C1 segment of cervical spinal cord (tissue), 14 donors: ENCODE results near the gene APLP1.
A peak's percentile ranks its signal among the peaks of the same experiment; 100 is the strongest.
"Not testable (repeated sequence)": the region's sequence is repeated elsewhere in the genome, so short reads cannot be mapped to it uniquely, and the experiment has no call there.

ENCODE experiments used
- DNase-seq, 14 donors: peaks; one replicate each; lab custom pipeline; 2025; lab: John Stamatoyannopoulos, UW

The APLP1 gene

GRCh38 chr19:35882114-35882832 lies 13.9 kb downstream of the APLP1 start:
- peak in 5 of 14 donors; percentile 3 to 93 (median 10) for DNase-seq

- DNase-seq: no peak
Observed at GRCh38 chr19:35883882-35884281, 15.5 kb downstream of the APLP1 start.

DNA sequence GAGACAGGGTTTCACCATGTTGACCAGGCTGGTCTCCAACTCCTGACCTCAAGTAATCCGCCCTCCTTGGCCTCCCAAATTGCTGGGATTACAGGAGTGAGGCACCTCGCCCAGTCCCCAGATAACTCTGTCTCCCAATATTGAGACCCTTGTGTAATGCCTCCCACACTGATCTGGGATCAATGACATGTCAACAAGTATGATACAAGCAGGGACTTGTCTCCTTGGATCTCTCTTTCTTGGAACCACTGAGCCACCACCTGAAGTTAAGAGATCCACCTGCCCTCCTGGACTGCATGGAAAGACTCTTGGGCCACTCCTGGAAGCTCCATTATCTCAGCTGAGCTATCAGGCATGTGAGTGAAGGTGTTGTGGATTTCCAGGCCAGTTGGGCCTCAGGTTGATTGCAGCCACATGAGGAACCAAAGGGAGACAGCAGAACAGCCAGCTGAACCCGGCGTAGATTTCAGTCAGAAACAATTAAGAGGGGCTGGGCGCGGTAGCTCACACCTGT lies 16.9 kb downstream of the APLP1 start:
- no peak for DNase-seq

- no peak for DNase-seq
Observed at GRCh38 chr19:35885904-35886303, 17.5 kb downstream of the APLP1 start.

DNA sequence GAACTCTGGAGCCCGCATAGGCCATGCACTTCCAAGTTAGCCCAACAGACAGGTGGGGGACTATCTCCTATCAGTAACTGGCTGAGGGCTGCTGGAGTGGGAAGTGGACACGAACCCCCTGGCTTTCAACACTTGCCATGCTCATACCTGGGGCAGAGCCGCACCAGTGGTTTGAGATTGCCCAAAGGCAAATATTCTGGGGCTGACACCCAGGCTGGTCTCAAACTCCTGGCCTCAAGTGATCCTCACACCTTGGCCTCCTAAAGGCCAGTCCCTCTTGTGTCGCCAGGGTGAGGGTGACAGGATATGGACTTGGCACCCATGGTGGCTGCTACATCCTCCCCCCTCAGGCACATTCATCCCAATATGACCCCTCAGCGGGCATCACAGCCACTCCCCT lies 18.8 kb downstream of the APLP1 start:
- DNase-seq: no peak

- no peak for DNase-seq
Observed at GRCh38 chr19:35888398-35888797, 20.0 kb downstream of the APLP1 start.

- DNase-seq: no peak
Observed at GRCh38 chr19:35889370-35890112, 21.2 kb downstream of the APLP1 start.

GRCh38 chr19:35890113-35890650 lies 21.8 kb downstream of the APLP1 start:
- DNase-seq: no peak

- DNase-seq: not testable (repeated sequence)
Observed at GRCh38 chr19:35891819-35892218, 23.4 kb downstream of the APLP1 start.

GRCh38 chr19:35894342-35894741 lies 26.0 kb downstream of the APLP1 start:
- DNase-seq: no peak

GRCh38 chr19:35895911-35896642 lies 27.7 kb downstream of the APLP1 start:
- DNase-seq: no peak

GRCh38 chr19:35896643-35897040 lies 28.3 kb downstream of the APLP1 start:
- no peak for DNase-seq

- DNase-seq: no peak
Observed at GRCh38 chr19:35897706-35898451, 29.5 kb downstream of the APLP1 start.

- DNase-seq: no peak
Observed at GRCh38 chr19:35898499-35898809, 30.1 kb downstream of the APLP1 start.

GRCh38 chr19:35899547-35900214 lies 31.3 kb downstream of the APLP1 start:
- peak in 10 of 14 donors; percentile 27 to 82 (median 52) for DNase-seq

GRCh38 chr19:35901055-35901644 lies 32.8 kb downstream of the APLP1 start:
- no peak for DNase-seq

GRCh38 chr19:35901854-35902661 lies 33.7 kb downstream of the APLP1 start, which contains the start of gene HCST:
Gene HCST, plus strand, starts transcription at chr19:35902529. Its CDS starts 65 bp downstream, at chr19:35902594.
- peak in 7 of 14 donors; percentile 12 to 47 (median 23) for DNase-seq

- DNase-seq: no peak
Observed at GRCh38 chr19:35902870-35903475, 34.6 kb downstream of the APLP1 start.
